HG03108 (cell line): ENCODE measurements around the gene CBFB.

ENCODE experiments used
- ATAC-seq: cut with Tn5 transposase; IDR thresholded peaks from one replicate; pipeline ENCODE4 v1.9.1; 2021; ENCODE audit warnings: moderate library complexity; ENCODE audit not compliant: unreplicated experiment

CBFB gene

GRCh38 chr16:67091906-67092566 lies 63.1 kb downstream of the CBFB start:
- no peak for ATAC-seq

- ATAC-seq, result no peak
Measured at GRCh38 chr16:67093098-67093726, 64.3 kb downstream of the CBFB start.

GRCh38 chr16:67098599-67098998 lies 69.7 kb downstream of the CBFB start:
- ATAC-seq, result no peak

GRCh38 chr16:67100569-67101310 lies 71.8 kb downstream of the CBFB start:
- no peak for ATAC-seq

- no peak for ATAC-seq
Measured at GRCh38 chr16:67101311-67102082, 72.5 kb downstream of the CBFB start.

GRCh38 chr16:67104061-67104460 lies 75.1 kb downstream of the CBFB start:
- no peak for ATAC-seq

- no peak for ATAC-seq
Measured at GRCh38 chr16:67104845-67105244, 75.9 kb downstream of the CBFB start.

- ATAC-seq, result no peak
Measured at GRCh38 chr16:67105246-67105645, 76.3 kb downstream of the CBFB start.

- ATAC-seq, result no peak
Measured at GRCh38 chr16:67105881-67106280, 76.9 kb downstream of the CBFB start.

- ATAC-seq, result no peak
Measured at GRCh38 chr16:67108489-67108888, 79.5 kb downstream of the CBFB start.

- no peak for ATAC-seq
Measured at GRCh38 chr16:67108931-67109406, 80.0 kb downstream of the CBFB start.

- ATAC-seq, result peak; percentile 82
Measured at GRCh38 chr16:67109407-67110135, 80.6 kb downstream of the CBFB start, which contains the start of gene PHAF1. TSS of gene PHAF1 (plus strand) at chr16:67109941. CDS start at chr16:67110176, 235 bp downstream.

- ATAC-seq, result no peak
Measured at GRCh38 chr16:67111951-67112444, 83.0 kb downstream of the CBFB start.

- ATAC-seq, result no peak
Measured at GRCh38 chr16:67112591-67113399, 83.8 kb downstream of the CBFB start.

GRCh38 chr16:67114793-67115192 lies 85.8 kb downstream of the CBFB start:
- ATAC-seq, result no peak

GRCh38 chr16:67115639-67116038 lies 86.7 kb downstream of the CBFB start:
- ATAC-seq, result no peak

GRCh38 chr16:67116388-67117311 lies 87.7 kb downstream of the CBFB start:
- no peak for ATAC-seq

GRCh38 chr16:67117716-67118115 lies 88.8 kb downstream of the CBFB start:
- no peak for ATAC-seq
